ENCODE measurements around the gene LRRC43.
A peak's percentile ranks its signal among the peaks of the same experiment; 100 is the strongest.

The LRRC43 gene

GRCh38 chr12:122183588-122183940, 641 bp downstream of the LRRC43 start:
- H3K4me3 ChIP-seq (ENCODE audit: low read length), result peak overlapping the region; percentile 45

GRCh38 chr12:122184517-122184916, 1.6 kb downstream of the LRRC43 start:
- TF ChIP-seq CTCF (IDR thresholded peaks at IDR 0.05; ENCODE audit: insufficient read depth, low read depth, low read length, missing control alignments), result no peak

More at GRCh38 chr12:122183588-122183940, 641 bp downstream of the LRRC43 start:
- TF ChIP-seq CTCF (IDR thresholded peaks at IDR 0.05; ENCODE audit: insufficient read depth, low read depth, low read length, missing control alignments), result no peak
- DNase-seq (ENCODE audit: low read depth), result no peak

GRCh38 chr12:122185079-122185478, 2.2 kb downstream of the LRRC43 start:
- H3K4me3 ChIP-seq (ENCODE audit: low read length), result no peak overlapping the region
- TF ChIP-seq CTCF (IDR thresholded peaks at IDR 0.05; ENCODE audit: insufficient read depth, low read depth, low read length, missing control alignments), result no peak
- DNase-seq (ENCODE audit: low read depth), result no peak

More at GRCh38 chr12:122184517-122184916, 1.6 kb downstream of the LRRC43 start:
- DNase-seq (ENCODE audit: low read depth), result no peak
- no peak overlapping the region for H3K4me3 ChIP-seq (ENCODE audit: low read length)

GRCh38 chr12:122185494-122186082, 2.7 kb downstream of the LRRC43 start:
- no peak overlapping the region for H3K4me3 ChIP-seq (ENCODE audit: low read length)
- no peak for DNase-seq (ENCODE audit: low read depth)
- TF ChIP-seq CTCF (IDR thresholded peaks at IDR 0.05; ENCODE audit: insufficient read depth, low read depth, low read length, missing control alignments), result no peak

GRCh38 chr12:122187466-122187865, 4.5 kb downstream of the LRRC43 start:
- no peak for DNase-seq (ENCODE audit: low read depth)
- H3K4me3 ChIP-seq (ENCODE audit: low read length), result no peak overlapping the region
- TF ChIP-seq CTCF (IDR thresholded peaks at IDR 0.05; ENCODE audit: insufficient read depth, low read depth, low read length, missing control alignments), result no peak

- H3K4me3 ChIP-seq (ENCODE audit: low read length), result no peak overlapping the region
- TF ChIP-seq CTCF (IDR thresholded peaks at IDR 0.05; ENCODE audit: insufficient read depth, low read depth, low read length, missing control alignments), result no peak
- DNase-seq (ENCODE audit: low read depth), result no peak
These were observed 6.9 kb downstream of the LRRC43 start for GRCh38 chr12:122189626-122190475.

All from epithelial cell of esophagus (primary cell).